Limb (tissue), 2 donors: Measurements from ENCODE around the gene RBM19.
A peak's percentile ranks its signal among the peaks of the same experiment; 100 is the strongest.
"Not testable (repeated sequence)": the region's sequence is repeated elsewhere in the genome, so short reads cannot be mapped to it uniquely, and the experiment has no call there.

ENCODE experiments used
- DNase-seq, 2 donors: peaks; one replicate each; pipeline ENCODE4 v3.0.0-alpha.2; 2016; ENCODE audit errors: extremely low spot score in 2 of 2

Gene RBM19

DNA sequence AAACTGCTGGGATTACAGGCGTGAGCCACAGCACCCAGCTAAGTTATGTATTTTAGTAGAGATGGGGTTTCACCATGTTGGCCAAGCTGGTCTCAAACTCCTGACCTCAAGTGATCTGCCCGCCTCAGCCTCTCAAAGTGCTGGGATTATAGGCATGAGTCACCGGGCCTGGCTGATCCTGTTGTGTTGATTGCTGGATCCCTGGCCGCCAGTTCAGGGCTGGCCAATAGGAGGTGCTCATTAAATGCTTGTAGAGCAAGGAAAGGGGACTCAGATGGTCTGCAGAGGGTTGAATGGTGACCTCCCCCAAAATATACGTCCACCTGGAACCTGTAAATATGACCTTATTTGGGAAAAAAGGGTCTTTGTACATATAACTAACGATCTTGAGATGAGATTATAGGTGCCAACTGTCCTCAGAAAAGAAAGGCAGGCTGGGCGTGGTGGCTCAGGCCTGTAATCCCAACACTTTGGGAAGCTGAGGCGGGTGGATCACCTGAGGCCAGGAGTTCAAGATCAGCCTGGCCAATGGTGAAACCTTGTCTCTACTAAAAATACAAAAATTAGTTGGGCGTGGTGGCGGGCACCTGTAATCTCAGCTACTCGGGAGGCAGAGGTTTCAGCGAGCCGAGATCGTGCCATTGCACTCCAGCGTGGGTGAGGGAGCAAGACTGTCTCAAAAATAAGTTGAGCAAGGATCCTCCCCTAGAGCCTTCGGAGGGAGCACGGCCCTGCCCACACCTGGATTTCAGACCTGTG is 156.5 kb downstream of the RBM19 start:
- DNase-seq: not testable (repeated sequence)

DNA sequence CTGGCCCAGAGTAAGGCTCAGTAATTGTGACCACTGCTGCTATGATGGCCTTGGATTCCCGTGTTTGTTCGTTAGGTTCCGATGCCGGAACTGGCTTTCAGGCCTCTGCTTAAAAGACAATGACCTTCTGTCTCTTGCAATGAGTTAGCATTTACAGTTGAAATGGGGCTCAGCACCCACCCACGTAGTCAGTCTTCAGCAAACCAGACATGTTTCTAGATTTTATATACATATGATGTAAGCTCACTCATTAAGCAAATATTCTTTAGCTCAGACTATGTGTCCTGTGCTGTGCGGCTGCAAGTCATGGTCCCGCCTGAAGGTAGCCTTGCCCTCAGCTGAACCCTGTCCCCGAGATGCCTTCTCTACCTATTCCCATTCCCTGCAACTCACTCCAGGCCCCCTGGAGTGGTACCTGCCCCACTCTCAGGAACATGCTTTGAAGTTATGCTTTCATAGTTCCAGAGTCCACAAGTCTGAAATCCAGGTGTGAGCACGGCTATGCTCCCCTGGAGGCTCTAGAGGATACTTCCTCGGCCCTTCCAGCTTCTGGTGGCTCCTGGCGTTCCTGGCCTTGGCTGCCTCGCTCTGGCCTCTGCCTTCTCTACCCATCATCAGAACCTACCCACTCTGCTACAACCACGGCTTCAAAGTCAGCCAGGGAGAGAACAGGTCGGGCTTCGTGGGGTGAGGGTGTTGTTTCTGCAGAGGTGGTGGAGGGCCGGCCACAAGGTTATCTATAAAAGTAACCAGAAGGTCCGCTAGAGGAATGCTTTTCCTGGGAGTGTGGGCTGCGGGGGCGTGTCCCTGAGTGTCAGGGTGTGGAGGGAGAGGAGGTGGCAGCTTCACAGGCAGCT is 157.8 kb downstream of the RBM19 start:
- DNase-seq: no peak

DNA sequence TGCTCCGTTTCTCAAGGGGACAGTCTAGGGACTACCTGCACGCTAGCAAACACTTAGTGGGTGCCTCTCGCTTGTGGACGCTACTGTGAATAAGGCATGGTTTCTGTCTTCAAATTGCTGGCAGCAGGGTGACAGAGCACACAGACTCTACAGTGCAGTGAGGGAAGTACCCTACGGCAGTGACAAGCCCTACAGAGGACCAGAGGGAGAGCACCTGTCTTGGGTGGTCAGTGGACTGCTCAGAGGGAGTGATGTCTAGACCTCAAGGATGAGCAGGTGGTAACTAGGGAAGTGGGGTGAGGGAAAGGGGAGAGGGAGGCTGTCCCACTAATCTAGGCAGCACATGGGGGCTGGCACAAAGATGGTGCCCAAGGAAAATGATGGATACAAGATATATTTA is 160.5 kb downstream of the RBM19 start:
- DNase-seq: no peak

DNA sequence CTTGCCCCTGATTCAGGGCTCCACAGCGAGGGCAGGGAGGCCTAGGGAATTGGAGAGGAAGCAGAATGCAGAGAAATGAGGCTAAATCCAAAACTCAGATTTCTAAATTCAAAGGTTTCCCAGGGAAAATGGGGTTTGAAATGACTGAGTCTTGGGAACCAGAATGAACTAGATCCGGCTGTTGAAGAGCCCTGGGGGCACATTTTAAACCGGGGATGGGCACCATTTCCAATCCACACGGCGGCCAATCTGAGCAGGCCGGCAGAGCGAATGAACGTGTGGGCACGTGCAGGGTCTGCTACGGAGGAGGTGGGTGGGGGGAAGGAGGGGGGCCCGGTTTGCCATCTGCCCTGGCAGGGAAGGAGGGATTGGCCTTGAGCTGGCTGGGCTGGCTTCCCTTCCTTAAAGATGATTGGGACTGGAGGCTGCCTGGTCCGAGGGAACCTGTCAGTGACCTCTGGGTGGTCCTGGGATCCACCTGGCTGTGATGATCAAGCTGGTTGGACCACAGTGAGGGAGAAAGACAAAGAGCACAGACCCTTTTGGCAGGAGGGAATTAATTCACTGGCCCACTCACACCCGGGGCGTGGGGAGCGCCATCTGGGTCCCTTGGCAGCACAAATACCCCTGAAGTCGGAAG is 161.0 kb downstream of the RBM19 start:
- no peak for DNase-seq

DNA sequence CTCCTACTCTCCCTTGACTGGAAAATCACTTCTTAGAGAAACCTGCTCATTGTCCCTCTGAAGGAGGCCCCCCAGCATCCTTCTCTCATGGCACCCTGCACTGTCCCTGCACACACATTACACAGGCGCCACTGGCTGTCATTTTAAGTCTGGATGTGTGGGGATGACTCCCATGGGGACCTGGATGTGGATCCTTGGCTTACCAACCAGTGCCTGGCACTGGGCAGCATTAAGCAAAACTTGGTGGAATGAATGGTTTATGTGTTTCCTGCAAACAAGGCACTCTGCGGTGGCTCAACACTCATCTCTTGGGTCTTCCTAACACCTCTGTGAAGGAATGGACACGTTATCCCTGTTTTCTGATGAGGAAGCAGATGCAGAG is 162.4 kb downstream of the RBM19 start:
- no peak for DNase-seq

DNA sequence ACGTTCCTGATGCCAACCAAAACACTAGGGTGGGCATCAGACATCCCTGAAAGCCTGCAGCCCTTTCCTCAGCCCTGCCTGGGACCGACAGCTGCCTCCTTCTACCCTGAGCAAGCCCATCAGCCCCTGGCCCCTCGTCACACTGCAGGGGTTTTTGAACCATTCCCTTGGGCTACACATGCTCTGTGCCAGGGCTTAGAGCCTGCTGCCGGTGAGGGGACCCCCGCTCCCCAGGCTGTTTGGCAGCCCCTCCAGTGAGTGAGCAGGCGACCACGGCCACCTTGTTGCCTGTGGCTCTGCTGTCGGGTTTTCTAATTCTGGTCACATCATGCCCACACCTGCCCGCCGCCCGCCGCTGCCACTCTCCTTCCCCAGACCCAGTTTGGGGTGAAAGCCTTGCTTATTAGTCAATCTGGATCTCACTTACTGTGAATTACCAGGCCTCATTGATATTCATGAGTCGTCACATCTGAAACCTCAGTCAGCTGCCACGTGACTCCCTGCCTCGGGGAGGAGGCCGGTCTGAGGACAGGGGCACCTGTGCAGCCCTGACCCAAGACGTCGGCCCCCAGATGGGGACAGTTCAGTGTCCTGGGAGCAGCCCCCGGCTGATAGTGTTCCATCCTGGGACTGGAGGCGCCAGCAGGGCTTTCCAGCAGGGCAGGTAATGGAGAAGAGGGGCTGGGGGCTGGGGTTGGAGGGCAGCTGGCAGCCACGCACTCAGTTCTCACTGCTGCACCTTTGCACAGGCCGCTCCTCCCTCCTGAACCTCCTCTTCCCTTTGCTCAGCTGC is 163.0 kb downstream of the RBM19 start:
- DNase-seq: no peak

DNA sequence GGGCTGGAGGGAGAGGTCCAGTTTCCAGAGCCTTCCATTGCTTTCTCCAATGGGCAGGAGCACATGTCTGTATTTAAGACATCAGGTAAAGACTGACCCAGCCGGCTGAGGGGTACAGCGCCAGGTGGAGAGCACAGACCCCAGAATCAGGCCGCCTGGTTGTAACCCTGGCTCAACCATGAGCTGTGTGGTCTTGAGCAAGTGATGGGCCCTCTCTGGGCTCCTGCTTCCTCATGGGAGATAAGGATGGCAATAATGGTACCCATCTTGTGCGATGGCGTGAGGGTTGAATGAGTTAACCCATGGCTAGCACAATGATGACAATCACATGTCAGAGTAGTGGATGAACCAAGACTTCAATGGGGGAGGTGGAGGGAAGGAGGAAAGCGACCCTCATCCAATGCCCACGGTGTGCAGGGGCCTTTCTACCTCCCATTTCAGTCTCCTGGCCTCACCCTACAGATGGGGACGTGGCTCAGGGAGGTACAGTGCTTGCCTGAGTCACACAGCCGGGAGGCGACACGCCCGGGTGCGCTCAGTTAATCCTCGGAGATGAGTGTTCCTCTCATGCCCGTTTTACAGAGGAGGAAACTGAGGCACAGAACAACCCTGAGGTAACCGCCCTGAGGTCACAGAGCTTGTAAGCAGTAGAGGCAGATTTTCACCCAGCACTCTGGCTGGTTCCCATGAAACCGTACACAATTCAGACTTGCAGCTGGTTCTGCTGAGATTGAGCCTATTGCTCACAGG is 163.9 kb downstream of the RBM19 start:
- DNase-seq: no peak

DNA sequence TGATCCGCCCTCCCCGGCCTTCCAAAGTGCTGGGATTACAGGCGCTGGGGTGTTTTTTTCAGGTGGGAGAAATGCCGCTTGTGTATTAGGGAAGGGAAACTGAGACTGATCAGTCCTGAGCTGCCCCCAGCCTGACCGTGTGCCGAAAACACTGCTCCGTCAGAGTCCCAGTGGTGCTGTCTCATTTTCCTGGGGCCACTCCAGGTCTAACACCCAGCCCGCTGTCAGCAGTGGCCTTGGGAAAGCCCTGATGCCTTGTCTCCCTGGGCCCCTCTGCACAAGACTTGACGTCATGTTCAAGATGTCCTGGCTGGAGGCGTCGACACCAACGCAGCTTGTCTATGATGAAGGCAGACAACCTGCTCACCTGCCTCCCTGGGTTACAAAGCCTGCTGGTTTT is 165.9 kb downstream of the RBM19 start:
- DNase-seq: no peak

DNA sequence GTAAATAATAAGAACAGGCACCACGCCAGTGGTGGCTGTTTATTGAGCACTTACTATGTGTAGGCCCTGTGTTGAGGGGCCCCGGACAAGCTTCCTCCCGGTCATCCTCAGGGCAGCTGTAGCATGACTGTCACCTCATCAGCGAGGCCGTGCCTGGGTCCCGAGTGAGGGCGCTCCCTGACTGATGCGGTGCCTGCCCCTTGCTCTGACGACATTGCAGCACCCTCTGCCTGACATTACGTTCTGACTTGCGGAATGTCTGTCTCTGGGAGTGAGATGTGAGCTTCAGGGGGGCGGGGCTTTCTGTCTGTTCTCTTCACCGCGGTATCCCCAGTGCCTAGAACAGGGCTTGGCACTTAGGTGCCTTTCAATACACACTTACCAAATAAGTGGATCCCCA is 167.6 kb downstream of the RBM19 start:
- DNase-seq: no peak

DNA sequence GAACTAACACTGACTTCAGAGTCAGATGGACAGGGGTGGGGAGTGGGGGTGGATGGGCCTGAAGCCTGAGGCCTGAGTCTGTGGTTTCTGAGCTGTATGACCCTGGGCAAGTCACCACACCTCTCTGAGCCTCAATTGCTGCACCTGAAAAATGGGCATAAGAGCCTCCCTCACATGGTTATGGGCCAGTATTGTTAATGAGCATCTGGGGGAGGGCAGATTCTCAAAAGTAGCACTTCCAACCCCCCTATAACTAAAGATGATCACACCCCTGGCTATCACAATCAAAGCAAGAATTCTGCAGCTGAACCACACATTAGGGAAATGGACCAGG is 168.6 kb downstream of the RBM19 start:
- no peak for DNase-seq

DNA sequence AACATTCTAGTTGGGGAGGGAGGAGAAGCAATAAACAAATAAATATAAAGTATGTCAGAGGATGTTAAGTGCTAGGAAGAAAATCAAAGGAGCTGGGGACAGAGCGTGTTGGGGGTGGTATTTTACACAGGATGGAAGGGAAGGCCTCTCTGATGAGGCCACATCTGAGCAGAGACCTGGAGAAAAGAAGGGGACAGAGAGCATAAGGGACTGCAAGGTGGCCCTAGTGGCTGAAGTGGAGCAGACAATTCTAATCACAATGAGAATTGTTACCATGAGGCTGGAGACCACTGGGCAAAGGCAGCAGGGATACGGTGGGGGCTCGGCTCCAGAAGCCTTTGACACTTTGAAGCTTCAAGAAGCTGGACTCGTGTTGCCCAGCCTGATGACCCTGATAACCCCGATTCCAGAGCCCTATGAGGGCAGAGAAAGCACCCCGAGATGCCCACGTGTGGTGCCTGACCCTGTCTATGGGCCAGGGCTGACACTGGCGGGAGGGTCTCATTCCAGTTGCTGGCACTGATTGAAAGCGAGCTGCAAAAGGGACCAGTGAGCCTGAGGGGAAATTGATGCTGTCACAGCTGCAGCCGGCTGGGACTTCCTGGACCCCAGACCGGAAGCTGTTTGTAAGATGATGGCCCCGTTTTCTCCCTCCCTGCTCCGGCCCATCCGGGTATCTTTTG is 169.1 kb downstream of the RBM19 start:
- no peak for DNase-seq

DNA sequence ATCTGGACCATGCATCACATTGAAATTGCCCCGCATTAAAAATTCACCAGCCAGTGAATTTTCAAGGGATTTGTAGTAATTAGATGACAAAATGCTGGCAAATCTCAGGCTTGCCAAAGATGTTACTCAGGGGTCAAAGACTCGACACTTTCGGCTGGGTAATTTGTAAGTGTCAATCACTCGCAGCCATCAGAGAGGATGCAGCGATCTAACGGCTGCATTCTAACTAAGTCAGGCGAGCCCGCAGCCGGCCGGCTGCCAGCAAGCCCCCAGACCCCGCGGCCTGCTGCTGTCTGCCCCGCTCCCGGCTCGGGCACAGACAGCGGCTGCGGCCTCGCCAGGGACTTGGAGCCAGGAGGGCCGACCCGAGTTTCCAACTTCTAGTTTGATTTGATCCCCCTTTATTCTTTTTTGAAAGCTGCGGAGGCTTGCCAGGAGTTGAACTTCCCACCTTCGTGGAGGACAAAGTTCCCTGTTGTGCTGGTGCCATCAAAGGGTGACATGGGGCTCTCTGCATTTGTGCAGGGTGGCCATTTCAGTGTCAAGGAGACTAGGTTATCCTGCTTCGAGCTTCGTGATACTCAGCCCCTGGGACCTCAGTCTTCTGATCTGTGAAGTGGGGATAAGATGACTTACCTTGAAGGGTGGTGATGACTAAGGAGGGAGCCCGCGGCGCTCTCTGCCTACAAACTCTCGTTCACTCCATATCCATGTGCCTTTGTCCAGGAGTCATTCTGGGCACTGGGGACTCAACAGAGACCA is 169.9 kb downstream of the RBM19 start:
- DNase-seq: no peak

DNA sequence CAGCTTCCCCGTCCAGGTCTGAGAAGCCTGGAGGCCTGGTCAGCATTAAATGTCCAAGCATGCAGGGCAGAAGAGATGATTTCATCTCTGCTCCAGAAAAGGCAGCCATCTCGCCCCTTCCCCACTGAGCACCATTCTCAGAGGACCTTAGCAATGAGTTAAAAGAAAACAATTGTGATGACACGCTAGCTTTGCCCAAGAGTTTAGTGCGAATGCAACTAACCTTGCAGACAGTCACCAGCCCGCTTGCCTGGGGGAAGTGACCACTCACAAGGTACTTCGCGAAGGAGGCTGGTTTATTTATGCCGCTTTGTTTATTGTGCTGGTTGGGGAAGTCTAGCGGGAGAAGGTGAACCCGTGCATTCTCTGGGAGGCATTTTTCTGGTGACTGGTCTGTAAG is 170.7 kb downstream of the RBM19 start:
- no peak for DNase-seq

DNA sequence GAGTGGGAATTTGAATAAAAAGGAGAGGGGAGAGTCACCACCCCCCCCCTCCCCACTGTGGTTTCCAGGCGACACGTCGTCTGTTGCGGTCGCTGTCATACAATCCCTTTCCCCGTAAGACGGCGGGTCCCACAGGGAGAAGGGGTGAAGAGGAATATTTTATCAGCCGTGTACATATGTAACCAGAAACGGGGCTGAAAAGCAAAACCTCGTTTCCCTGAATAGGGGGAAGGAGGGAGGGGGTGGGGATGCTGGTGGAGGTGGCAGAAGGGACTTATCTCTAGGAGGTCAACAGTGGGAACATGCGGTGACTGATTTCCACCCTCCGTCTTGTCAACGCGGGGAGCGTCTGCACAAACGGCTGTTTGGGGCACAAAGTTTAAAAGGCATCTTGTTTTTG is 171.4 kb downstream of the RBM19 start:
- peak in 1 of 2 donors; percentile 53 for DNase-seq

DNA sequence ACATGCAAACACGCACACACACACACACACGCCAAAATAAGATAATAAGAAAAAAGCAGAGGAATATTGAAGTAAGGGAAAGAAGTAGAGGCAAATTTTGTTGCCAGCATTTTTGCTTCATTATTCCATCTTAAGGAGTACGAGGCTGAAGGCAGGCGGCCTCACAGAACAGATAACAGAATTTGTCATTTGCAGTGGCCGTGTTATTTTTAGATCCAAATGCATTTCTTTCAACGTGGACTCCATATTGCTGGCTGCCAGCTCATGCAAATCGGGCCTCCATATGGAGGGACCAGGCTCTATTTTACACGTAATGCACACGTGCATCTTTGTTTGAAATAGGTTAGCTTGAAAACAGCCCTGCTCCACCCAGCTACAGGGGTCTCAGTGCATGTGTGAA is 172.9 kb downstream of the RBM19 start:
- no peak for DNase-seq

DNA sequence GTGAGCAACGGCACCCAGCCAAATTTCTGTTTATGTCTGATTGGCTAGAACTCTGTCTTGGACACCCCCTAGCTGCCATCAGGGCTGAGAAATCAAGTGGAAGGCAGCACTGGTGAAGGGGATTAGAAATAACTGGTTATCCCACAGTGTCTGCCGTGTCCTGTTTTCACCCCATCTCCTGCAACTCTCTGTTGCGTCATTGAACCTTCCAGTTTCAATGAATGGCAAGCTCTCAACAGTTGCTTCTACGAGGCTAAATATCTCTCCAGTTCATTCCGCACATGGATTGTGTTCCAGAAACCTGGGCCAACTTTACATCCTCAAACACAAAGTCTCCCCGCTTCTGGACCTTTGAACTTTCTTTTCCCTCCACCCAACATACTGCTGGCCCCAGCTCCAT is 173.7 kb downstream of the RBM19 start:
- DNase-seq: no peak

DNA sequence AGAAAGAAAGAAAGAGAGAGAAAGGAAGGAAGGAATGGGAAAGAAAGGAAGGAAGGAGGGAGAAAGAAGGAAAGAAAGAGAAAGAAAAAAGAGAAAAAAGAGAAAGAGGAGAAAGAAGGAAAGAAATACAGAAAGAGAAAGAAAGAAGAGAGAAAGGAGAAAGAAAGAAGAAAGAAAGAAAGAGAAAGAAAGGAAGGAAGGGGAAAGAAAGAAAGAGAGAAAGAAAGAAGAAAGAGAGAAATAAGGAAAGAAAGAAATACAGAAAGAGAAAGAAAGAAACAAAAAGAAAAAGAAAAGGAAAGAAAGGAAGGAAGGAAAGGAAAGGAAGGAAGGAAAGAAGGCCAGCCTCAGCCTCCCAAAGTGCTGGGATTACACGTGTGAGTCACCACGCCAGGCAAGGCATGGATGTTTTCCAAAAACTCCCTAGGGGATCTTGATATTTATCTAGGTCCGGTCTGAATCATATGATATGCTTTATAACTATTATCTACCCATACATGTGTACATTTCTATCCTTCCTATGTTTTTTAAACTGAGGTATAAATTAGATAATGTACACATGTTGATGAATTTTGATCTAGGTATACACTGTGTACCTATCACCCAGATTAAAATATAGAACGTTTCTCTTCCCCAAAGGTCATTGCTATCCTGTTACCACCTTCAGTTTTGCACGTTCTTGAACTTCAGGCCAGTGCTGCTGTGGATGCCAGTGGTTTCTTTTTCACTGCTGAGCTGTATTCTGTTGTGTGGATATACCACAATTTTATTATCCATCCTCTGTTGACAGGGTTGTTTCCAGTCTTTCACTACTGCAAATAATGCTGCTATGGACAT is 177.9 kb downstream of the RBM19 start:
- no peak for DNase-seq

DNA sequence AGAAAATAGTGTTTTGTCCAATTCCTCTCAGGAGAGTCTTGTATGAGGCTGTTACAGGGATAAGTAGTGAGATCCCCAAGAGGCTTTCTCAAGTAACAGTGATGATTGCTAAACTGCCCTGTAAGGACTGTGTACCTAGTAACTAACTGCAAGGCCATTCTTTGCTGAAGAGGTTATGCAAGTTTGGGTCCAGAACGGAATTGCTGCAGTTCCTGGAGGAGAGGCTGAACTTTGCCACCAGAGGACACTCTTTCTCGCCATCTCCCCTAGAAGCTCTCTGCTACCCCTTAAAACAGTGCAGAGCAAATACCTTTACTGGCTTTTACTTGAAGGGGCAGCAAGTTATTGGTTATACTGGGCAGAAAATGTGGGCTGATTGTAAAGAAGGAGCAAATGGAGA is 180.0 kb downstream of the RBM19 start:
- DNase-seq: no peak

DNA sequence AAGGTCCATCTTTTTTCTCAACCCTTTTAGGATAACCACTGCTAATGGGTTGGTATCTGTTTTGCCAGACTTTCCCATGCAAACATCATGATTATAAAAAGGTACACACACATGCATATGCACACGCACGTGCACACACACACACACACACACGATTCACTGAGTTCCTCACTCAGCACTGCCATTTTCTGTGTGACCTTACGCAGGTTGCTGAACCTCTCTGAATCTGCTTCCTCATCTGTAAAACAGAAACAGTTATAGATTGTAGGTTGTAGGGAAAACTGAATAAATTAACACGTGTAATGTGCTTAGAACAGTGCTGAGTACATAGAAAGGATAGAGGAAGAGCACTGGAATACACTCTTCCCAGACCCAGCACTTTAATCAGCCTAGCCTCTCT is 182.3 kb downstream of the RBM19 start:
- no peak for DNase-seq
